ENCODE data around the gene ZNF865. TPM values are rescaled to one million over a fixed set of nuclear protein-coding genes. Genes with fewer than 3 reads are reported as not detected.

Gene ZNF865
- polyA plus RNA-seq, 3 donors: 5.9 to 11.8 (median 11.1) TPM

GRCh38 chr19:55616395-55616875 lies 11.0 kb downstream of the ZNF865 start:
- no peak for DNase-seq (ENCODE audit: extremely low read depth in 1 of 11, low read depth in 9 of 11, low spot score in 4 of 11)

DNA sequence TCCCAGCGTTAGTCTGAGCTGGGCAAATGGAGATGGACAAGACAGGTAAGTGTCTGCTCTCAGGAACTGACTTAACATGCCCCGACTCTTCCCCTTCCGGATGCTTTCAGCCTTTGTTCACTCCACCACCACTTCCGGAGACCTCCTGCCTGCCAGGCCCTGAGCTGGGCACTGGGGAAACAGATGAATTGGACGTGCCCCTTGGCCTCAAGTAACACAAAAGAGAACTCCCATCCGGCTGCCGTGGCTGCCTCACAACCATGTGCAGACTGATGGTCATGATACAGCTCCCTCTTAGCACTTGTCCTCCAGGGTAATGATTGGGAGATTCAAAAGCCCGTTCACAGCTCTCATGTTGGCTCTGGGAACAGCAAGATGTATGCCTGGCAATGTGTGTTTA lies 12.0 kb downstream of the ZNF865 start:
- DNase-seq (ENCODE audit: extremely low read depth in 1 of 11, low read depth in 9 of 11, low spot score in 4 of 11): no peak

GRCh38 chr19:55618426-55618825 lies 13.0 kb downstream of the ZNF865 start:
- DNase-seq (ENCODE audit: extremely low read depth in 1 of 11, low read depth in 9 of 11, low spot score in 4 of 11): no peak

- no peak for DNase-seq (ENCODE audit: extremely low read depth in 1 of 11, low read depth in 9 of 11, low spot score in 4 of 11)
Observed at GRCh38 chr19:55619286-55619685, 13.8 kb downstream of the ZNF865 start.

- DNase-seq (ENCODE audit: extremely low read depth in 1 of 11, low read depth in 9 of 11, low spot score in 4 of 11): no peak
Observed at GRCh38 chr19:55620410-55621204, 15.2 kb downstream of the ZNF865 start.

DNA sequence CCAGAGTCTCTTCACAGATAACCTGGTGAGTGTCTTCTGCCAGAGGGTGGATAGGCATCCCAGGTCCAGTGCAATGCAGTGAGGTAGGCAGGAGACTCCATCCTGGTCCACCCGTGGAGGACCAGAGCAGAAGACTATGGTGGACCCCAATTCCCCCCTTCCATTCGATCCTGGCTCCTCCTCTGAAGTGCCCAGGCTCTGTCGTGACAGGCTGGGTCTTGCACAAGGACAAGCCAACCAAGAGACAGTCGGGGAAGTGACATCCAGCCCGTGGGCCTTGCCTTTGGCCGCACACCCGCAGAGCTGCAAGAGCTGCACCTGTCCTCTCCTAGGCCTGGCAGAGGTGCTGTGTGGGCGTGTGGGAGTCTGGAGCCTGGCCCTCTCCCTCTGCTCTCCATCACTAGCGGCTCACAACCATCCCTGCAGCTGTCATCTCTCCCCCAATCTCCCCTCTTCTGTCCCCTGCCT lies 15.8 kb downstream of the ZNF865 start:
- DNase-seq (ENCODE audit: extremely low read depth in 1 of 11, low read depth in 9 of 11, low spot score in 4 of 11): no peak

DNA sequence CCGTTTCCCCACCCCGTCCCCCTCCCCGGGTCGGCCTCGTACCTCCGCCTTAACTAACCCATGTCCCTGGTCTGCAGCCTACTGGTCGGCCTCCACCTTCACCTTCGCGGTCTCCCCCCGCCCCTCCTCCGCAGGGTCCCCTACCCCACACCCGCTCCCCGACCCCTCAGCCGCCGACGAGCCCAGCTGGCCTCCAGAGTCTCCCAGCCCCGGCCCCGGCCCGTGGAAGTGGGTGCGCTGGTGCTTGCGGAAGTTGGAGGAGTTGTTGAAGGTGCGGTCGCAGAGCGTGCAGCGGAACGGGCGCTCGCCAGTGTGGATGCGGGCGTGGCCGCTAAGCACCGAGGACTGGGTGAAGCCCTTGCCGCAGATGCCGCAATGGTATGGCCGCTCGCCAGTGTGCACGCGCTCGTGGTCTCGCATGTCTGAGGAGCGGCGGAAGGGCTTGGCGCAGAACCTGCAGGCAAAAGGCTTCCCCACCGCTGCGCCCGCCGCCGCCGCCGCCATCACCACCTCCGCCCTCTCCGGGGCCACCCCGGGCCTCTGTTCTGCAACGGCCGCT lies 16.3 kb downstream of the ZNF865 start:
- DNase-seq (ENCODE audit: extremely low read depth in 1 of 11, low read depth in 9 of 11, low spot score in 4 of 11): no peak

GRCh38 chr19:55622242-55622969 lies 17.0 kb downstream of the ZNF865 start:
- DNase-seq (ENCODE audit: extremely low read depth in 1 of 11, low read depth in 9 of 11, low spot score in 4 of 11): no peak

- DNase-seq (ENCODE audit: extremely low read depth in 1 of 11, low read depth in 9 of 11, low spot score in 4 of 11): no peak
Observed at GRCh38 chr19:55623130-55623529, 17.7 kb downstream of the ZNF865 start.

GRCh38 chr19:55623561-55623960 lies 18.1 kb downstream of the ZNF865 start:
- no peak for DNase-seq (ENCODE audit: extremely low read depth in 1 of 11, low read depth in 9 of 11, low spot score in 4 of 11)

DNA sequence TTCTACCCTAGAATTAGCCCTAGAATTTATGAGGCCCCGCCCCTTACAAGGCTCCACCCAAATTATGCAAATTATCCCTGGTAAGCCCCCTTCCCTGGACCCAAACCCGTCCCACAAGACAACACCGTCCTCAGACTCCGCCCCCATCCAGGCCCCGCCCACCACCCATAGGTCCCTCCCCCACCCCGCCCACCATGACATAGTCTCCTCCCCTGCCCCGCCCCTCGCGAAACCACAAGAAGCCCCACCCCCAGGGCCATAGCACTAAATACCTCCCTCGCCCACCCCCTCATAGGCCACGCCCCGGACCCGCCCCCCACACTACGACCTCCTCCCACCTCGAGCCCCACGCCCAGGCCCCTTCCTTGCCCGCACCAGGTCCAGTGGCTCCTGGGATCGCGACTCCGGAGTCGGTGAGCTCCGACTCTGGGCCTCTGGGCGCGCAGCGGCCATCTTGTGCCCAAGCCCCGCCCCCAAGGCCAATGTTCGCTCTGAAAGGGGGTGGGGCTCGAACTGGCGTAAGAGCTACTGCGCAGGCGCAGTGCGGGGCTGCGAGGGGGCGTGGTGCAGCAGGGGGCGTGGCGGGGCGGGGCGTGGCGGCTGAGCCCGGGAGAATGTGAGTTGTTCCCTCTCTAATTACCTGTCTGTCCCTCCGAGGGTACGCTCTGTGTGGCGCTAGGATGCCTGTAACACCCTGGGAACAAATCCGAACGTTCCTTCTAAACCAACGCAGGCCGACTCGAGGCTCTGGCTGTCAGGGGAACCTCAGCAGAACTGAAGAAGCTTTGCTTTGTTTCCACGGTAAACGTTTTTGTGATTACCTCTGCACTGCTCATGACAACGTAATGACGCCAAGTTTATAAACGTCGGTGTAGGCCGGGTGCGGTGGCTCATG lies 18.9 kb downstream of the ZNF865 start, which contains the start of gene ZNF784:
Gene ZNF784, minus strand, starts transcription at position 458 of the 895 bp plus-strand sequence. Its CDS starts 5 bp downstream, at position 453.
- peak in 8 of 11 donors; percentile 86 to 94 (median 92) for DNase-seq (ENCODE audit: extremely low read depth in 1 of 11, low read depth in 9 of 11, low spot score in 4 of 11)

- DNase-seq (ENCODE audit: extremely low read depth in 1 of 11, low read depth in 9 of 11, low spot score in 4 of 11): no peak
Observed at GRCh38 chr19:55625004-55625326, 19.5 kb downstream of the ZNF865 start.

DNA sequence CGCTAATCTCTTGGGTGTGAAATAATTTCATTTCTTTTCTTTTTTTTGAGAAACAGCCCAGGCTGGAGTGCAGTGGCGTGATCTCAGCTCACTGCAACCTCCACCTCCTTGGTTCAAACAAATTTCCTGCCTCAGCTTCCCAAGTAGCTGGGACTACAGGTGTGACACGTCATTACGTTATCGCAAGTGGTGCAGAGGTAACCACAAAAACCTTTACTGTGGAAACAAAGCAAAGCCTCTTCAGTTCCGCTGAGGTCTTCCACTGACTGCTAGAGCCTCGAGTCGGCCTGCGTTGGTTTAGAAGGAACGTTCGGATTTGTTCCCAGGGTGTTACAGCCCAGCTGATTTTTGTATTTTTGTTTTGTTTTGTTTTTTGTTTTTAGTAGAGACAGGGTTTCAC lies 20.9 kb downstream of the ZNF865 start:
- no peak for DNase-seq (ENCODE audit: extremely low read depth in 1 of 11, low read depth in 9 of 11, low spot score in 4 of 11)

DNA sequence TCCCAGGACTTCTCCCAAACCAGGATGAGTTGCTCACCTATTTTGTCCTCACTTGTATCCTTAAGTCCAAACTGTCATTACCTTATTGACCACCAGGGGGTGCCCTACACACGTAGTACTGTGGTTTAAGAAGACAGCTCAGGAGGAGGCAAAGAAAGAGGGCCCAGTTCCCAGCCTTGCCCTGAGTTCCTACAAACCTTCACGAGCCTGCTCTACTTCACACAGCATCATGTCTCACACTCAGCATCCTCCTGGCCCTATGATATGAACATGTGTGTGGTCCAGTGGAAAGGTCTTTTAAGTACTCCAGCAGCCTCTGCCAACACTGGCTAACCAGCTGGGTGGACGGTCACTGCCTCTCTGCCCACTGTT lies 27.0 kb downstream of the ZNF865 start:
- peak in 9 of 11 donors; percentile 86 to 93 (median 89) for DNase-seq (ENCODE audit: extremely low read depth in 1 of 11, low read depth in 9 of 11, low spot score in 4 of 11)

GRCh38 chr19:55633861-55634260 lies 28.4 kb downstream of the ZNF865 start:
- DNase-seq (ENCODE audit: extremely low read depth in 1 of 11, low read depth in 9 of 11, low spot score in 4 of 11): no peak

DNA sequence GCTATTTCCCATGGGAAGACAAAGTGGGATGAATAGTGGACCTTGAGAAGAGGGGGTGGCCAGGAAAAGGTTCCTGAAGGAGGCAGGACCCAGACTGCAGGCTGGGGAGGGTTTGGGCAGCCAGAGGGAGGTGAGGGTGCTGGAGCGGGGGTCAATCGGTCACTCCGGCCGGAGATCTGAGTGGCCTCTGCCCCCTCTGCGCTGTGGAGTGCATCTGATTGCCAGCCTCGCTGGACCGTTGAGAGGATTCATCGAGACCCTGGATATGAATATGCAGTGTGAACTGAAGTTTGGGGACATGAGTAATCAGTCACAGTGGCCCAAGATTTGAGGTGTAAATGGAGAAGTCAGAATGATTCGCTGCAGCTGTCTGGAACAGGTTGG lies 29.9 kb downstream of the ZNF865 start:
- no peak for DNase-seq (ENCODE audit: extremely low read depth in 1 of 11, low read depth in 9 of 11, low spot score in 4 of 11)

- DNase-seq (ENCODE audit: extremely low read depth in 1 of 11, low read depth in 9 of 11, low spot score in 4 of 11): no peak
Observed at GRCh38 chr19:55635856-55636440, 30.5 kb downstream of the ZNF865 start.

DNA sequence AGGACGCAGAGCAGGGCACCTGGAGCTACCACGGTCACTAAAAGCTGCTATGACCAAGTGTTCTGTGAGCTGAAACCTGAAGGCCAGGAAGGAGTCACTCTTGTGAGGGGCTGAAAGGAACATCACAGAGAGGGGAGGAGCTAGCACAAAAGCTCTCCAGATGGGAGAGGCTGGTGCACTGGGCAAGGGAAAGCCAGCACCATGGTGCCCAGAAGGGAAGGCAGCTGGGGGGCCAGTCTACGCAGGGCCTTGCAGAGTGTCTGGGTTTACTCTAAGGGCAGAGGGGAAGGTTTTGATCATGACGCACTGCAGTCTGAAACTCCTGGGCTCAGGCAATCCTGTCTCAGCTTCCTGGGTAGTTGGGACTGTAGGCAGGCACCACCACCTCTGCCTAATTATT lies 31.3 kb downstream of the ZNF865 start:
- DNase-seq (ENCODE audit: extremely low read depth in 1 of 11, low read depth in 9 of 11, low spot score in 4 of 11): no peak

DNA sequence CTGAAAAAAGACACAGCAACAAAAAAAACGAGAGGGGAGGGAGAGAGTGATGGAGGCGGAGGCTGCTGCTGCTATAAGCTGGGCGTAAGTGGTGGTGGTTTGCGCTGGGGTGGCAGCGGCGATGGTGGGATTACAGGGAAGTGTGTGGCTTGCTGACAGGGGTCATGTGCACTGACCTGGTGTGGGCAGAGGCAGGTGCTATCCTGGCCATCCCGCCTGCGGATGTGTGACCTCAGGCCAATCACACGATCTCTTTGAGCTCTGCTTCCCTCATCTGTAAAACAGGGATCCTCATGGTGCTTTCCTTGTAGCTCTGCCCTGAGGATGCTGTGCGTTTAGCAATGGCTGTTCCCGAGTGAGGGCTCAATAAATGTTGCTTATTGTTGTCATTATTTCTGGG lies 32.1 kb downstream of the ZNF865 start:
- DNase-seq (ENCODE audit: extremely low read depth in 1 of 11, low read depth in 9 of 11, low spot score in 4 of 11): no peak
